Right kidney (tissue), 9 donors: Measurements from ENCODE around the gene RLN1.
"Not testable (repeated sequence)": the region's sequence is repeated elsewhere in the genome, so short reads cannot be mapped to it uniquely, and the experiment has no call there.

ENCODE experiments used
- DNase-seq: peaks from one replicate; pipeline ENCODE4 v3.0.0-alpha.2; 2016
- long read RNA-seq, 8 donors: transcript quantifications; one replicate each; lab custom pipeline, GENCODE V29; 2026

RLN1 gene
- long read RNA-seq, donor 1 = 0 reads
- long read RNA-seq, donor 2 = 0 reads
- long read RNA-seq, donor 3, partial matches to known transcripts = 0 of 1 reads
- long read RNA-seq, donor 3, other reads (novel, unspliced or antisense) = 0 of 1 reads
- long read RNA-seq, donor 4 = 0 reads
- long read RNA-seq, donor 5 = 0 reads
- long read RNA-seq, donor 6 = 0 reads
- long read RNA-seq, donor 7, partial matches to known transcripts = 0 of 1 reads
- long read RNA-seq, donor 7, other reads (novel, unspliced or antisense) = 0 of 1 reads
- long read RNA-seq, donor 8 = 0 reads

DNA sequence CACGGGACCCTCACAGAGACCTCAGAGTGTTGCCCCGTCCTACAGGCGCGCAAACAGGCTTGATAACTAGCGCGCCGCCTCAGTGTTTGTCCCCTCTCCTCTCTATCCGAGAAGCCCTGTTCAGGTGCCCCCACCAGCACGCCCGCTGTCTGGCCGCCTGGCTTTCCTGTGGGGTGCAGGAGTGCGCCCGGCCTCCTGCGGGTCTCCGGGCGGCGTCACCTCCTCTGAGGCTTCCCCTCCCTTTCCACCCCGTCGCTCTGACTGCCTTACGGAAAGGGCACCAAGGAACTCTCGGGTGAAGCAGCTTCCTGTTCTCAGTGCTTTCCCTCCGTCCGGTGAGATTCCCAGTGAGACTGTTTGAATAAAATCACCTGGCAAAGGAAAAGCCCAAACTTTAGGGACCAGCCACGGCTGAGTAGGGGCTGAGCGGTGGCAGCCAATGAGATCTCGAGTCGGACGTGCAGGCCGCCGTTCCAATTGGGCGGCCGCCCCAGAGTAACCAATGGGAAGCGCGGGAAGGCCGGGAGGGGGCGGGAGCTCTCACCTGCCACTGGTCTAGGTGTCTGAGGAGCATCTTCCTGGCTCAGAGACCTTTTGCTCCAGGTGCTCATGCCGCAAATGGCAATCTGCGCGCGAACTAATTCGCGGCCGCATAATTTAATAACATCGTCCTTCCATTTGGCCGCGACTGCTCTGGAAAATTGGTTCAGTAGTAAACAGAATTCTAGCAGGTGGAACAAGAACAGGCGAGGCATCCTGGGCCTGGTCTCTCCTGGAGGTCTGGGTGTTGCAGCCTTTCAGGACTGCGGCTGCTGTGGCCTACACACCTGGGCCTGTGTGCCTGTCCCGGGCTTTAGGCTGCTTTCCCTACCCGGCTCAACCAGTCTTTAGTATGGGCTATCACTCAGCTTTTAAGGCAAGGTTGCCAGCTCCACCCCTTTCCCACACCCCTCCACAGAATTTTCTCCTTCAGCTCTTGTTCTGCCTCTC lies at the start of gene RLN1:
RLN1 (minus strand) TSS at position 885 of the 990 bp plus-strand sequence; CDS start at position 755, 130 bp downstream.
- DNase-seq = peak; percentile 54

DNA sequence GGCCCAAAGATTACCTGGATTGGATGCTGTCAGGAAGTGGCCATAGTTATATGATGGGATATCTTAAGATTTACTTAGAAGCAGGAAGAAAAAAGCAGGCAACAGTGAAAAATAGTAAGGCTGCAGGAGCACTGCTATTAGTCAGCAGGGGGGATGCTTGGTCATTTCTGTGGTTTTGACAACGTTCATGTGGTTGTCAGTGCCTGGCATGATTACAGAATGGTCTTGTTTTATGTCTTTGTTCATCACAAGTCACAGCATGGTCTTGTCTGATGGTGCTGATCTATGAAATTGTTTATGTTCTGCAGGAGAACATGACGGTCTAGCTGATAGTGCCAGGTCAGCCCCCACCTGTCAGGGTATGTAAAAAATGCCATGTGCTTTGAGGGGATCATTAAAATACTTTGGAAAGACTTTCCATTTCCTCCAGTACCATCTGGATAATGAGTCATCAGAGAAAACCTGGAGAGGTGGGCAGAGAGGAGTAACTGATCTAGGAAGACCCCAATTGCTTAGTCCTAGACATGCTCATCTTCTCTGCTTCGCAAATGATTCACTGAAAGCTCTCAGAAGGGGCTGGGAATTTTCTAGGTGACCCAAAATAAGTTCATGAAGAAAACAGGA lies 49.5 kb upstream of the RLN1 start:
- DNase-seq = no peak

DNA sequence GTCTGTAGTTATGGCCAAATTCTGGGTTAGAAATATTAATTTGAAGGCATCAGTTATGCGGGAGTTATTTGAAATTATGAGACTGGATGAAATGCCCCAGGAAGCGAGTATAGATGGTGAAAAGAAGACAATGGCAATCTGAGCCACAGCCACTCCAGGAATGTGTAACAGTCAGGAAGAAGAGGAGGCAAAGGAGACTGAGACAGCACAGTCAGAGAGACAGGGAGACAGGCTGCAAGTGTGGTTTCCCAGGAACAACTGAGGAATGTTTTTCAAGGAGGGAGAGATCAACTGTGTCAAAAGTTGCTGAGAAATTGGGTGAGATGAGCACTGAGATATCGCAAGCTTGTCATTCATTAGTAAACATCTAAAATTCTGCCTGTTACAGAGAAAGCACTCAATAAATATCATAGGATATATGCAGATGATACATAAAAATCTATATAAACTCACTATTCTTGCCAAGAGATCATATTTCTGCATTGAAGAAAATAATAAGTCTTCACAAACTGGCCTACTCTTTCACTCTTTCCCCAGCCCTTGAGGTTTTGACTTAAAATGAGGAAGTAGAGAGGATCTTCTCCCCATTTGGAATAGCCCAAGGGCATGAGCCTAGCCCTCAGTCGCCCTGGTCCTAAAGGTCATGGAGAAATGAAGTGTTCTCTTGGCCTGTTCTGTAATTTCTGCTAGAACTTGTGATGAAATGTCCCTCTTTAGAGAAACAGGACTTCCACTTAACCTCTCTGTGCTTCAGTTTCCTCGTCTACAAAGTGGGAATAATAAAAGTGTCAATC lies 48.5 kb upstream of the RLN1 start:
- no peak for DNase-seq

- DNase-seq = no peak
These were observed 44.8 kb upstream of the RLN1 start for GRCh38 chr9:5384436-5384835.

GRCh38 chr9:5382479-5382878 lies 42.8 kb upstream of the RLN1 start:
- DNase-seq = no peak

DNA sequence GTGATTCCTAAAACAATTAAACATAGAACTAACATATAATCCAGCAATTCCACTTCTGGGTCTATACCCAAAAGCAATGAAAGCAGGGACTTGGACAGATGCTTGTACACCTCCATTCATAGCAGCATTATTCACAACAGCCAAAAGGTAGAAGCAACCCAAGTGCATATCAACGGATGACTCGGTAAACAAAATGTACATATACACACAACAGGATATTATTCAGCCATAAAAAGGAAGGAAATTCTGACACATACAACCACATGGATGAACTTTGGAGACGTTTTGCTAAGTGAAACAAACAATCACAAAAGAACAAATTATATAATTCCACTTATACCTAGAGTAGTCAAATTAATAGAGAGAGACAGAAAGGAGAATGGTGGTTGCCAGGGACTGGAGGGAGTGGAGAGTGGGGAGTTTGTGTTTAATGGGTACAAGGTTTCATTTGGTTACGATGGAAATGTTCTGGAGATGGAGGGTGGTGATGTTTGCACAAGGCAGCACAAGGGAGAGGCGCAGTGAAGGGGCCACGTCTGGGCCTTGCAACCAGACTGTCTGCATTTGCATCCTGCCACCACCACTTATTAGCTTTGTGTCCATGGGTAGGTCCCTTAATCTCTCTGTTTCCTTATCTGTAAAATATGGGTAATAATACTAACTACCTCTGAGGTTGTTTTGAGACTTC lies 36.3 kb upstream of the RLN1 start:
- DNase-seq = no peak

GRCh38 chr9:5375091-5375490 lies 35.4 kb upstream of the RLN1 start:
- DNase-seq = no peak

- DNase-seq = no peak
These were observed 24.8 kb upstream of the RLN1 start for GRCh38 chr9:5364294-5365024.

- no peak for DNase-seq
These were observed 21.8 kb upstream of the RLN1 start for GRCh38 chr9:5361326-5362010.

- no peak for DNase-seq
These were observed 20.7 kb upstream of the RLN1 start for GRCh38 chr9:5360341-5360740.

DNA sequence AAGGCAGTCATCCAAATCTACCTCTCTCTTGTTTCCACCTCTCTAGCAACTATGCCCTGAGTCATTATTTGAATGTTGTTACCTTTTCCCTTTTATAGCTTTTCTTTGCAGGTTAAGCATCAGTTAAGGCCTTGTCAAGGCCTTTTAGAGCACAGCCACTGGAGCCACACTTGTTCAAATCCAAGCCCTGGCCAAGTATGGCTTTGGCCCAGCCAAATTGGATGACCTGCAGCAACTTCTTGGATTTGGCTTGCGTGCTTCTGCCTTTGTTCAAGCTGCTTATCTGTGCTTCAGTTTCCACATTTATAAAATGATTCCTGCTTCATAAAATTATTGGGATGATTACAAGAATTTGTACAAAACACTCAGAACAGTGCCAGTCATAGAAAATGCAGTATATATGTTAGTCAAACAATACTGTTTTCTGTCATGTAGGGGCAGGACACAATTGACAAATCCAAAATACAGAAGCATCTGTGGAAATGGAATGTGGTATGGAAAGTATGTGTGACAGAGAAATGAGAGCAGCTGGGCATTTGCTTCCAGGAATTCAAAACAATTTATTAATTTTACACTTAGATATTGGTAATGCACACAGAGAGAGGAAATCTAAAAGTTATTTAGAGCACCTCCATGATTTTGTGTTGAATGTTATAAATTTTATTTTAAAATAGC lies 17.9 kb upstream of the RLN1 start:
- no peak for DNase-seq

- no peak for DNase-seq
These were observed 16.1 kb upstream of the RLN1 start for GRCh38 chr9:5355817-5356216.

GRCh38 chr9:5355226-5355625 lies 15.6 kb upstream of the RLN1 start:
- no peak for DNase-seq

GRCh38 chr9:5354184-5354583 lies 14.5 kb upstream of the RLN1 start:
- DNase-seq = no peak

DNA sequence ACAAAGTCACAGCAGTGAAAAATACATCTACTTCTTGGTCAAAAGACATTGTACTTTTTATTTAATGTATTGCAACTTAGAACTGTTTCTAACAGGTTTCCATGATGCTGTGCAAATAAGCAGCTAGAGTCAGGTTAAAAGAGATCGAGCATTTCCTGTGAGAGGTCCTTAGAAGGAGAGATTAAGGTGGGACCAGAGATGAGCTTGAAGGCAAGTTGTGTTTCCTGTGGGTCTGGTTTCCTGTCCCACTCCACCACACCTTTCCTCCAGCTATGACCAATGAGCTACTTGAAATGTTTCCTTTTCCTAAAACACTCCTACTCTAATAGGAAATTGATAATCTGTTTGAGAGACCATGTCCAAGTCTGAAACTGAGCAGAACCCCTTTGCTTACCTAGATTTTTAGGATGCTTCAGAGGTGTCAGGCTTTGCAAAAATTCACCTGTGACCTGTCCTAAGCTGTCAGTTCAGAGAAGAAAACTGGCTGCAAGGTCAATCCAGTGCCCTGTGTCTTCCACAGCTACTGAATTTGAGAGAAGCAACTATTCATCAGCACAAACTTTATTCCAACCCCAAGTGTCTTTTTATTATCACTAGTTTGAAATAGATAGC lies 13.1 kb upstream of the RLN1 start:
- DNase-seq = no peak

- no peak for DNase-seq
These were observed 3.0 kb downstream of the RLN1 start for GRCh38 chr9:5336688-5337087.

GRCh38 chr9:5331276-5331675 lies 8.4 kb downstream of the RLN1 start:
- DNase-seq = not testable (repeated sequence)

- DNase-seq = no peak
These were observed 12.7 kb downstream of the RLN1 start for GRCh38 chr9:5326893-5327548.

DNA sequence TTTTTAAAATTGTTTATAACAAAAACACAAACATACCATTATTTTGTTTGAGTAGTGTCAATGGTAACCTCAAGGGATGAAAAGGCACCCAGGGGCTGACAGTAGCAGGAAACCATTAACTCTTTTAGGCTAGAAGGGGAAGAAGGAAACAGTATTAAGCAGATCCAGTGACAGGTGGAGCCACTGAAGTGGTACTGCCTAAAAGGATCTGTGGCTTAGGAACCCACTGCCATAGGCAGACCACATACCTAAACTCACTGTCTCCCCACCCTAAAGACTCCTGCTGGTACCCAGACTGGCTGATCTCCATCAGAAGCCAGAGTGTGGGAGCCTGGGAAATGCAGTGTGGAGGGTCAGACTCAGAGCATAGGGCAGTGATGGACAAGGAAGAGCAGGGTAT lies 13.5 kb downstream of the RLN1 start:
- DNase-seq = no peak
